Progenitor cell of endocrine pancreas (in vitro differentiated cells): Measurements from ENCODE around the gene SLC25A51. TPM values are rescaled to one million over a fixed set of nuclear protein-coding genes. Genes with fewer than 3 reads are reported as not detected.

ENCODE experiments used
- DNase-seq: peaks from one replicate; pipeline ENCODE4 v3.0.0; 2021; ENCODE audit warnings: low spot score; ENCODE audit not compliant: unreplicated experiment
- H3K27ac Mint-ChIP-seq: 2 replicates; pipeline ENCODE4 v1.8.0; 2021; ENCODE audit warnings: mild to moderate bottlenecking, moderate library complexity, mixed read lengths
- H3K27me3 Mint-ChIP-seq: 2 replicates; pipeline ENCODE4 v1.8.0; 2021; ENCODE audit warnings: mixed read lengths
- H3K36me3 Mint-ChIP-seq: 2 replicates; pipeline ENCODE4 v1.8.0; 2022; ENCODE audit warnings: mixed read lengths; ENCODE audit not compliant: insufficient read depth
- H3K4me1 Mint-ChIP-seq: 2 replicates; pipeline ENCODE4 v1.8.0; 2021; ENCODE audit warnings: low read depth, mixed read lengths
- H3K4me3 Mint-ChIP-seq: 2 replicates; pipeline ENCODE4 v1.8.0; 2021; ENCODE audit warnings: low read depth, mild to moderate bottlenecking, moderate library complexity, mixed read lengths
- H3K9me3 Mint-ChIP-seq: 2 replicates; pipeline ENCODE4 v1.8.0; 2021; ENCODE audit warnings: low read depth, mixed read lengths
- CTCF ChIP-seq: fragments of 200-600 bp; sonication (generic); IDR thresholded peaks from one replicate; pipeline ENCODE4 v1.5.0; 2021; ENCODE audit warnings: antibody characterized with exemption, mild to moderate bottlenecking; ENCODE audit not compliant: unreplicated experiment
- total RNA-seq: library from RNA; stranded (reverse); gene quantifications from 2 replicates; pipeline ENCODE4 v1.2.1, GENCODE V29; 2021

The SLC25A51 gene
- total RNA-seq, 1 donor from 2014 or later: 32.5 TPM

- peaks cover 4% of the 10 kb centered on the region for H3K36me3 Mint-ChIP-seq
- H3K4me1 Mint-ChIP-seq: peaks cover 8% of the 10 kb centered on the region
- H3K27ac Mint-ChIP-seq: no peak overlapping the region
- H3K4me3 Mint-ChIP-seq: no peak overlapping the region
- TF ChIP-seq CTCF: no peak
- no peaks in the 10 kb centered on the region for H3K27me3 Mint-ChIP-seq
- no peaks in the 10 kb centered on the region for H3K9me3 Mint-ChIP-seq
- no peak for DNase-seq
Measured at GRCh38 chr9:37919956-37920335, 16.0 kb upstream of the SLC25A51 start.

GRCh38 chr9:37919246-37919955 lies 15.5 kb upstream of the SLC25A51 start:
- Mint-ChIP-seq H3K36me3 (peaks cover 5% of the 10 kb centered on the region), H3K27ac (no peak overlapping the region), H3K27me3 (no peaks in the 10 kb centered on the region), H3K4me1 (peaks cover 8% of the 10 kb centered on the region), H3K9me3 (no peaks in the 10 kb centered on the region), H3K4me3 (no peak overlapping the region)
- no peak for TF ChIP-seq CTCF
- no peak for DNase-seq

GRCh38 chr9:37918665-37919170 lies 14.8 kb upstream of the SLC25A51 start:
- no peaks in the 10 kb centered on the region for H3K9me3 Mint-ChIP-seq
- H3K27ac Mint-ChIP-seq: no peak overlapping the region

GRCh38 chr9:37917801-37918664 lies 14.1 kb upstream of the SLC25A51 start:
- Mint-ChIP-seq H3K9me3 (no peaks in the 10 kb centered on the region), H3K4me1 (peaks cover 4% of the 10 kb centered on the region), H3K4me3 (no peak overlapping the region), H3K27me3 (no peaks in the 10 kb centered on the region), H3K36me3 (peaks cover 5% of the 10 kb centered on the region), H3K27ac (no peak overlapping the region)
- no peak for TF ChIP-seq CTCF
- DNase-seq: no peak

More at GRCh38 chr9:37918665-37919170, 14.8 kb upstream of the SLC25A51 start:
- Mint-ChIP-seq H3K4me1 (peaks cover 8% of the 10 kb centered on the region), H3K27me3 (no peaks in the 10 kb centered on the region), H3K4me3 (no peak overlapping the region), H3K36me3 (peaks cover 5% of the 10 kb centered on the region)
- no peak for DNase-seq
- no peak for TF ChIP-seq CTCF

- no peak overlapping the region for H3K4me3 Mint-ChIP-seq
Measured at GRCh38 chr9:37917313-37917731, 13.4 kb upstream of the SLC25A51 start.

More at GRCh38 chr9:37917313-37917731, 13.4 kb upstream of the SLC25A51 start:
- no peak for DNase-seq
- Mint-ChIP-seq H3K4me1 (no peaks in the 10 kb centered on the region), H3K27me3 (no peaks in the 10 kb centered on the region), H3K36me3 (peaks cover 5% of the 10 kb centered on the region), H3K9me3 (no peaks in the 10 kb centered on the region), H3K27ac (no peak overlapping the region)
- no peak for TF ChIP-seq CTCF
